ENCODE results near the gene CACNA1G.

The CACNA1G gene

DNA sequence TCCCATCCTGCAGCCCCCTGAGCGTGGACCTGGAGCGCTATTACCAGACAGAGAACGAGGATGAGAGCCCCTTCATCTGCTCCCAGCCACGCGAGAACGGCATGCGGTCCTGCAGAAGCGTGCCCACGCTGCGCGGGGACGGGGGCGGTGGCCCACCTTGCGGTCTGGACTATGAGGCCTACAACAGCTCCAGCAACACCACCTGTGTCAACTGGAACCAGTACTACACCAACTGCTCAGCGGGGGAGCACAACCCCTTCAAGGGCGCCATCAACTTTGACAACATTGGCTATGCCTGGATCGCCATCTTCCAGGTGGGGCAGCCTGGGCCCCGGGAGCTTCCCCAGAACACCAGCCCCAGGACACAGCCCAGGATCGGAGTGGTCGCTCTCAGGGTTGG is 12.0 kb downstream of the CACNA1G start:
- Histone ChIP-seq H3K27ac (ENCODE audit: low read length) (no peak overlapping the region), H3K36me3 (ENCODE audit: insufficient read depth, low read depth, low read length) (no peaks in the 10 kb centered on the region), H3K9me3 (ENCODE audit: insufficient read depth, low read depth, low read length) (no peaks in the 10 kb centered on the region), H3K4me1 (ENCODE audit: insufficient read depth, low read length) (no peaks in the 10 kb centered on the region), H3K9ac (ENCODE audit: low read depth, low read length) (no peak overlapping the region), H3K4me3 (ENCODE audit: low read length) (no peak overlapping the region), H3K27me3 (ENCODE audit: insufficient read depth, low read length) (peaks cover 4% of the 10 kb centered on the region; the same call in 1 of the 2 replicates)

DNA sequence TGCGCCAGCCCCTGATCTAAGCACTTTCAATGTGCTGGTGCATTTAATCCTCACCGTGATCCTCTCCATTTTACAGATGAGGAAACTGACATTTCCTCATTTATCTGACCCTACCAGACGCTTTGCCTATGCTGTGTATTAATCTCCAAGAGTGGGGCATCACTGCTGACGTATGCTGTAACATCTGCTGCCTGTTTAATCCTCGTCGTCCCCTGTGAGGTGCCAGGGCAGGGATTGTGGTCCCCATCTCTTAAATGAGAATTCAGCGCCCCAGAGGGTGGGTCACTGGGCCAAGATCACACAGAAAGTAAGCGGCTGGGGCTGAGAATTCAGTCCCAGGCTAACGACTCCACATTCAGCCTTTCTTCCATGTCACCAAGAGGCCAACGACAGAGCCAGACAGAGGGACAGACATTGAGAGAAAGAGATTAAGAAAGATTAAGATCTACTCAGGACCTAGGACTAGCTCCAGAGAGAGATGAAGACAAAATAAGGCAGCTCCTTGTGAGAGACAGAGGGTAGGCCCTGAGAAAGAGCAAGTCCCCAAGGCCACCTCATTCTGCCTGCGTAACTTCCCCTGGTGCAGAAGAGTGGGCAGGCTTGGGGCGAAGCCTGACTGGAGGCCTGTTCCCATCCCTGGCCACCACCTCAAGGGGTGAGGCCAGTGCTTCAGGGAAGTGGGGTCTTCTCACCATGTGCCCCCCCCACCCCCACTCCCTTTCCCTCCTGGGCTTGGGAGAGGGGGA is 13.5 kb downstream of the CACNA1G start:
- Histone ChIP-seq H3K27me3 (ENCODE audit: insufficient read depth, low read length) (no peaks in the 10 kb centered on the region), H3K36me3 (ENCODE audit: insufficient read depth, low read depth, low read length) (no peaks in the 10 kb centered on the region), H3K9ac (ENCODE audit: low read depth, low read length) (no peak overlapping the region), H3K27ac (ENCODE audit: low read length) (no peak overlapping the region), H3K4me3 (ENCODE audit: low read length) (no peak overlapping the region), H3K4me1 (ENCODE audit: insufficient read depth, low read length) (no peaks in the 10 kb centered on the region), H3K9me3 (ENCODE audit: insufficient read depth, low read depth, low read length) (no peaks in the 10 kb centered on the region)

DNA sequence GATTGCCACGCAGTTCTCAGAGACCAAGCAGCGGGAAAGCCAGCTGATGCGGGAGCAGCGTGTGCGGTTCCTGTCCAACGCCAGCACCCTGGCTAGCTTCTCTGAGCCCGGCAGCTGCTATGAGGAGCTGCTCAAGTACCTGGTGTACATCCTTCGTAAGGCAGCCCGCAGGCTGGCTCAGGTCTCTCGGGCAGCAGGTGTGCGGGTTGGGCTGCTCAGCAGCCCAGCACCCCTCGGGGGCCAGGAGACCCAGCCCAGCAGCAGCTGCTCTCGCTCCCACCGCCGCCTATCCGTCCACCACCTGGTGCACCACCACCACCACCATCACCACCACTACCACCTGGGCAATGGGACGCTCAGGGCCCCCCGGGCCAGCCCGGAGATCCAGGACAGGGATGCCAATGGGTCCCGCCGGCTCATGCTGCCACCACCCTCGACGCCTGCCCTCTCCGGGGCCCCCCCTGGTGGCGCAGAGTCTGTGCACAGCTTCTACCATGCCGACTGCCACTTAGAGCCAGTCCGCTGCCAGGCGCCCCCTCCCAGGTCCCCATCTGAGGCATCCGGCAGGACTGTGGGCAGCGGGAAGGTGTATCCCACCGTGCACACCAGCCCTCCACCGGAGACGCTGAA is 15.2 kb downstream of the CACNA1G start:
- no peaks in the 10 kb centered on the region for H3K27me3 ChIP-seq (ENCODE audit: insufficient read depth, low read length)

DNA sequence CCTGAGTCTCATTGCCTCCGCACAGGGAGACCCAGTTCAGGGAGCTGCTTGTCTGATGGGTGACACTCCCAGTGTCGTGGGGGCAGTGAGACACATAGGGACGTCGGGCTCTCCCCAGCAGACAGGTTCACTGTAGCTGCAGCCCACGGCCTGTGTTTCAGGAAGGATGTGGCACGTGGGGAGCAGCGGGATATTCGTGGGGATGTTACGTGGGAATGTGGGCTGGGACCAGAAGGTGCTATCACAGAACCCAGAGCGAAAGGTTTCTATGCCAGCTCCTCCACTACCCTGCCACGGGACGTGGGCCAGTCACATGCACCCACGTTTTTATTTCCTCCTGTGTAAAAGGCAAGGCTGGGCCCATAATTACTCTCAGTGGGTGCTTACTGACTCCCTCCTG is 16.3 kb downstream of the CACNA1G start:
- H3K4me1 ChIP-seq (ENCODE audit: insufficient read depth, low read length), result no peaks in the 10 kb centered on the region

More for the DNA sequence above, 15.2 kb downstream of the CACNA1G start:
- Histone ChIP-seq H3K9me3 (ENCODE audit: insufficient read depth, low read depth, low read length) (no peaks in the 10 kb centered on the region), H3K4me3 (ENCODE audit: low read length) (no peak overlapping the region), H3K4me1 (ENCODE audit: insufficient read depth, low read length) (no peaks in the 10 kb centered on the region), H3K36me3 (ENCODE audit: insufficient read depth, low read depth, low read length) (no peaks in the 10 kb centered on the region), H3K9ac (ENCODE audit: low read depth, low read length) (no peak overlapping the region), H3K27ac (ENCODE audit: low read length) (no peak overlapping the region)

DNA sequence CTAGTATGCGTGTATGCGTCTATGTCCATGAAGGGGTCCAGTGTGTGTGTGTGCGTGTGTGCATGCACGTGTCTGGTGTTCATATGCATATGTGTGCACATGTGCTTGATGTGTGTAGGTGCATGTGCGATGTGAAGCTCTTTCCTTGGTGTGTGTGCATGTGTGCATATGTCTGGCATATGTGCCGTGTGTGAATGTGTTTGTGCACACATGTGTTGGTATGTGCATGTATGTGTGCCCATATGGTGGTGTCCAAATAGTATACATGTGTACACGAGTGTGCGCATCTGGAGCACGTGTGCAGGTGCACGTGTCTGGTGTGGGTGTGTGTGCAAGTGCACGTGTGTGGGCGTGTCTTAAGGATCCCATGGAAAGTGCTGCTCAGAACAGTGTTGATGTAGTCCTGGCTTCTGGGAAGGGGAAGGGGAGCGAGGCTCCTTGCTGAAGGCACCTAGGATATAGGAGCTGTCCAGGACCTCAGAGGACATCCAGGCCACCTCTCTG is 17.0 kb downstream of the CACNA1G start:
- H3K27ac ChIP-seq (ENCODE audit: low read length), result no peak overlapping the region
- no peaks in the 10 kb centered on the region for H3K4me1 ChIP-seq (ENCODE audit: insufficient read depth, low read length)
- no peaks in the 10 kb centered on the region for H3K27me3 ChIP-seq (ENCODE audit: insufficient read depth, low read length)
- H3K36me3 ChIP-seq (ENCODE audit: insufficient read depth, low read depth, low read length), result no peaks in the 10 kb centered on the region
- no peaks in the 10 kb centered on the region for H3K9me3 ChIP-seq (ENCODE audit: insufficient read depth, low read depth, low read length)
- no peak overlapping the region for H3K9ac ChIP-seq (ENCODE audit: low read depth, low read length)
- H3K4me3 ChIP-seq (ENCODE audit: low read length), result no peak overlapping the region

More for the DNA sequence above, 16.3 kb downstream of the CACNA1G start:
- Histone ChIP-seq H3K27ac (ENCODE audit: low read length) (no peak overlapping the region), H3K36me3 (ENCODE audit: insufficient read depth, low read depth, low read length) (no peaks in the 10 kb centered on the region), H3K9ac (ENCODE audit: low read depth, low read length) (no peak overlapping the region), H3K4me3 (ENCODE audit: low read length) (no peak overlapping the region), H3K27me3 (ENCODE audit: insufficient read depth, low read length) (no peaks in the 10 kb centered on the region), H3K9me3 (ENCODE audit: insufficient read depth, low read depth, low read length) (no peaks in the 10 kb centered on the region)

DNA sequence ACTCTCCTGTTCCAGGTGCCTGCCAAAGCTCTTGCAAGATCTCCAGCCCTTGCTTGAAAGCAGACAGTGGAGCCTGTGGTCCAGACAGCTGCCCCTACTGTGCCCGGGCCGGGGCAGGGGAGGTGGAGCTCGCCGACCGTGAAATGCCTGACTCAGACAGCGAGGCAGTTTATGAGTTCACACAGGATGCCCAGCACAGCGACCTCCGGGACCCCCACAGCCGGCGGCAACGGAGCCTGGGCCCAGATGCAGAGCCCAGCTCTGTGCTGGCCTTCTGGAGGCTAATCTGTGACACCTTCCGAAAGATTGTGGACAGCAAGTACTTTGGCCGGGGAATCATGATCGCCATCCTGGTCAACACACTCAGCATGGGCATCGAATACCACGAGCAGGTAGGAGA is 17.7 kb downstream of the CACNA1G start:
- H3K27me3 ChIP-seq (ENCODE audit: insufficient read depth, low read length), result no peaks in the 10 kb centered on the region
- no peaks in the 10 kb centered on the region for H3K4me1 ChIP-seq (ENCODE audit: insufficient read depth, low read length)
- H3K27ac ChIP-seq (ENCODE audit: low read length), result no peak overlapping the region
- no peaks in the 10 kb centered on the region for H3K9me3 ChIP-seq (ENCODE audit: insufficient read depth, low read depth, low read length)
- H3K36me3 ChIP-seq (ENCODE audit: insufficient read depth, low read depth, low read length), result no peaks in the 10 kb centered on the region
- no peak overlapping the region for H3K9ac ChIP-seq (ENCODE audit: low read depth, low read length)
- no peak overlapping the region for H3K4me3 ChIP-seq (ENCODE audit: low read length)

DNA sequence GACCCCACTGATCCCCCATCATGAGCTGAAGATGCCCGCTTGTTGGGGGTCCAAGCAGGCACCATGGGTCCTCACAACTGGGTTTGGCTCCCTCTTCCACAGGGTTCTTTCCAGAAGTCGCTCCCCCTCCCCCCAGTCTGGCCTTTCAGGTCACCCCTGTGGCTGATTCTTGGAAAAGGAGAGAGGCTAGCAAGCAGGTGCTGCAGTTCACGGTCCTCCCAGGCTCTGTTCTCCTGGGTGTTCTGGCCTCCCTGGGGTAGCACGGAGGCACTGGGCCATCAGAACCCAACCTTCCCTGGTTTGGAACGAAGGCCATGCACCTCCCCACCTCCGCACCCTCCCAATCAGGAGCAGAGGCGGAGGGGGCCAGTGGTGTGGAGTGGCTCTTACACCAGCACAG is 18.9 kb downstream of the CACNA1G start:
- Histone ChIP-seq H3K9ac (ENCODE audit: low read depth, low read length) (no peak overlapping the region), H3K4me3 (ENCODE audit: low read length) (no peak overlapping the region), H3K27me3 (ENCODE audit: insufficient read depth, low read length) (no peaks in the 10 kb centered on the region), H3K9me3 (ENCODE audit: insufficient read depth, low read depth, low read length) (no peaks in the 10 kb centered on the region), H3K4me1 (ENCODE audit: insufficient read depth, low read length) (peaks cover 4% of the 10 kb centered on the region; the same call in 1 of the 2 replicates), H3K36me3 (ENCODE audit: insufficient read depth, low read depth, low read length) (no peaks in the 10 kb centered on the region), H3K27ac (ENCODE audit: low read length) (no peak overlapping the region)

DNA sequence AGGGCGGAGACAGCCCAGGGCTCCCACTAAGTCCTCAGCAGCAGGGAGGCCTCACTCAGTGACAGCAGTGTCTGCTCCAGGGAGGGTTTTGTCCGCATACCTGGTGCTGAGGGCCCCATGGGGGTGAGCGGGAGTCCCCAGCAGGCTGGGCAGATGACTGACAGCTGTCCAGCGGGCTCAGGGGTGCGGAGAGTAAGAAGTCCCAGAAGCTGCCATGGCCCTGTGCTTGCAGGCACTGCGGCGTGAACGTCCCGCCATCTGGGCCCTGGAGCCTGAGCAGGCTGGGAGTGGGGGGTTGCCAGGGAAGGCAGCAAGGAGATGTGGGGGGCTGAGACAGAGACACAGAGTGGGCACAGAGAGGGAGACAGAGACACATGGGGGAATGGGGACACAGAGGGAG is 20.1 kb downstream of the CACNA1G start:
- H3K27me3 ChIP-seq (ENCODE audit: insufficient read depth, low read length), result no peaks in the 10 kb centered on the region
- H3K27ac ChIP-seq (ENCODE audit: low read length), result no peak overlapping the region
- H3K9ac ChIP-seq (ENCODE audit: low read depth, low read length), result no peak overlapping the region
- no peaks in the 10 kb centered on the region for H3K9me3 ChIP-seq (ENCODE audit: insufficient read depth, low read depth, low read length)
- no peak overlapping the region for H3K4me3 ChIP-seq (ENCODE audit: low read length)
- peaks cover 4% of the 10 kb centered on the region; the same call in 1 of the 2 replicates for H3K4me1 ChIP-seq (ENCODE audit: insufficient read depth, low read length)
- no peaks in the 10 kb centered on the region for H3K36me3 ChIP-seq (ENCODE audit: insufficient read depth, low read depth, low read length)

DNA sequence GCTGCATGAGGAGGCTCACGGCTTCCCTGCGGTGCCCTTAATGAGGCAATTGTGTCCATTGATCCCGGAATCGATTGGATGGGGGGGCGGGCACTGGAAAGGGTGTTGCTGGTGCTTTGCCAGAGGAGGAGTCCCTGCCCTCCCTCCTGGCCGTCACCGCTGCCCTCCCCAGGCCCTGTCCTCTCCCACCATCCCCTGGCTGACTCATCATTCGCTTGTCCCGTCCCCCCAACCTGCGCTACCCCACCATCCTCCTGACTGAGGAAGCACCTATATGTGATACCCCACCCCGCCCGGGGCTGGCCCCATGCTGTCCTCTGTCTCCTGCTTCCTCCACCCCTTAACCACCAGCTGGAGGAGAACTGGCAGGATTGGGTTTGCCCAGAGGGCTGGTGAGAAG is 20.8 kb downstream of the CACNA1G start:
- Histone ChIP-seq H3K27me3 (ENCODE audit: insufficient read depth, low read length) (no peaks in the 10 kb centered on the region), H3K9me3 (ENCODE audit: insufficient read depth, low read depth, low read length) (no peaks in the 10 kb centered on the region), H3K36me3 (ENCODE audit: insufficient read depth, low read depth, low read length) (no peaks in the 10 kb centered on the region), H3K4me3 (ENCODE audit: low read length) (no peak overlapping the region), H3K27ac (ENCODE audit: low read length) (no peak overlapping the region), H3K4me1 (ENCODE audit: insufficient read depth, low read length) (peaks cover 4% of the 10 kb centered on the region; the same call in 1 of the 2 replicates), H3K9ac (ENCODE audit: low read depth, low read length) (no peak overlapping the region)

DNA sequence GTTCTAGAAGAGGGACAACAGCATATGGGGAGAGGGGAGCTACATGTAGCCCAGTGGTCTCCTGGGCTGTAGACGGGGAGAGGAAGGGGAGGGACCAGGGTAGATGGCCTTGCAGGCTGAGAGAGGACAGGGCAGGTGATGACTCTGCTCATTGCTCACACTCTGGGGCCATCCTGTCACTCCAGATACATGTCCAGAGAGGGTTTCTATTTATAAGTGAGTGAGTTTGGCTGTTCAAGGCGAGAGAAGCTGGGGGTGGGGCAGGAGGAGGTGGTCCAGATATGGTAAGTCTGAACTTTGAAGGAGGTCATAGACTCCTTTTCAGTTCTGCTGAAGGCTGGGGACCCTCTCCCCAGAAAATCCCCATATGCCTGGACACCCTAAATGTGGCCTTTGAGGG is 22.2 kb downstream of the CACNA1G start:
- Histone ChIP-seq H3K36me3 (ENCODE audit: insufficient read depth, low read depth, low read length) (no peaks in the 10 kb centered on the region), H3K4me1 (ENCODE audit: insufficient read depth, low read length) (peaks cover 4% of the 10 kb centered on the region; the same call in 1 of the 2 replicates), H3K27me3 (ENCODE audit: insufficient read depth, low read length) (no peaks in the 10 kb centered on the region)

DNA sequence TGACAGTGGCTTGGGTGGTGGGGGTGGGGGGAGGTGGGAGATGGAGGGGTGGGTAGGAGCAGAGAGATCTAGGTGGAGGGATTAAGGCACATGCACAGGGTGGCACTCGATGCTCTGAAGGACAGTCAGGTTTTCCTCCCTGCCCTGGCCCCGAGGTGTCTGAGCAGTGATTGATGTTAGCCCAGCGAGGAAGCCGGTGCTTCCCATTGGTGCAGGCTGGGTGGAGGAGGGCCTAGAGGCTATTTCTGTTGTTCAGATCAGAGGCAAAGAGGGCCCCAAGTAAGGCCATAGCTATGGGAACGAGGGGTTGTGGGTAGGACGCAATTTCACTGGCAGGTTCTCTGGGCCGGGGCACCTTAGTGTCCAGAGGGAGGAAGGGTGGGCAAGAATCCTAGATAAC is 23.1 kb downstream of the CACNA1G start:
- Histone ChIP-seq H3K9me3 (ENCODE audit: insufficient read depth, low read depth, low read length) (no peaks in the 10 kb centered on the region), H3K27me3 (ENCODE audit: insufficient read depth, low read length) (no peaks in the 10 kb centered on the region), H3K4me3 (ENCODE audit: low read length) (no peak overlapping the region), H3K36me3 (ENCODE audit: insufficient read depth, low read depth, low read length) (no peaks in the 10 kb centered on the region), H3K27ac (ENCODE audit: low read length) (no peak overlapping the region), H3K9ac (ENCODE audit: low read depth, low read length) (no peak overlapping the region), H3K4me1 (ENCODE audit: insufficient read depth, low read length) (peaks cover 4% of the 10 kb centered on the region; the same call in 1 of the 2 replicates)

More for the DNA sequence above, 22.2 kb downstream of the CACNA1G start:
- Histone ChIP-seq H3K9me3 (ENCODE audit: insufficient read depth, low read depth, low read length) (no peaks in the 10 kb centered on the region), H3K4me3 (ENCODE audit: low read length) (no peak overlapping the region), H3K9ac (ENCODE audit: low read depth, low read length) (no peak overlapping the region), H3K27ac (ENCODE audit: low read length) (no peak overlapping the region)

DNA sequence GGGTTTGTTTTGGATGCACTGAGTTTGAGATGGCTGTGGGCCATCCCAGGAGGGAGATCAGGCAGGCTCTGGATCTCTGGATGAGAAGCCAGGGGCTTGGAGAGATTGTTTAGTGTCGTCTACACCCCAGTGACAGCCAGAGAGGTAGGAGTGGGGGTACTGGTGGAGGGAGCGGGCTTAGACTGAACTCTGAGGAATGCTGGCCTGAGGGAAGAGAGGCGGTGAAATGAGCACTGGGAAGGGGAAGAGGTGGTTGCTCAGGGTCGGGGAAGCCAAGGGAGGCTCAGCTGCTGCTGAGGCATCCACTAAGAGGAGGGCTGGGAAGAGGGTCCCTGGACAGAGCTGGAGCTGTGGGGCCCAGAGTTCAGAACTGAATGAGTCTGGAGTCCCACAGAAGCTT is 23.6 kb downstream of the CACNA1G start:
- Histone ChIP-seq H3K4me3 (ENCODE audit: low read length) (no peak overlapping the region), H3K36me3 (ENCODE audit: insufficient read depth, low read depth, low read length) (no peaks in the 10 kb centered on the region), H3K9me3 (ENCODE audit: insufficient read depth, low read depth, low read length) (no peaks in the 10 kb centered on the region), H3K27me3 (ENCODE audit: insufficient read depth, low read length) (no peaks in the 10 kb centered on the region), H3K9ac (ENCODE audit: low read depth, low read length) (no peak overlapping the region), H3K4me1 (ENCODE audit: insufficient read depth, low read length) (peaks cover 4% of the 10 kb centered on the region; the same call in 1 of the 2 replicates), H3K27ac (ENCODE audit: low read length) (no peak overlapping the region)

Measured in iPS-20b (cell line).